HepG2 (cell line): ENCODE data around the gene LENEP. TPM values are rescaled to one million over a fixed set of nuclear protein-coding genes. Genes with fewer than 3 reads are reported as not detected.

Source experiments
- DRAP1 ChIP-seq: IDR thresholded peaks from 2 replicates; pipeline ENCODE4 v1.6.1; 2016; ENCODE audit warnings: missing genetic modification reagents, missing compliant biosample characterization
- EHMT2 ChIP-seq: fragments of 200-600 bp; sonication (generic); IDR thresholded peaks from 2 replicates; pipeline ENCODE4 v1.7.0; 2017; ENCODE audit warnings: antibody characterized with exemption, low read depth, low read length, borderline replicate concordance
- FOXA3 ChIP-seq: IDR thresholded peaks from 2 replicates; pipeline ENCODE4 v1.6.1; 2016; ENCODE audit warnings: missing genetic modification reagents, missing compliant biosample characterization
- FOXK1 ChIP-seq: sonication (generic); formaldehyde crosslinking; IDR thresholded peaks from 2 replicates; pipeline ENCODE4 v1.4.0; 2020; ENCODE audit warnings: low read depth, missing genetic modification reagents, borderline replicate concordance
- FOXM1 ChIP-seq: sonication (generic); formaldehyde crosslinking; IDR thresholded peaks from 2 replicates; pipeline ENCODE4 v1.5.0; 2020; ENCODE audit warnings: missing genetic modification reagents
- HNF1A ChIP-seq, 2 experiments: sonication (generic) in 1 of 2; formaldehyde crosslinking in 1 of 2; IDR thresholded peaks; 2 replicates each; pipeline versions ENCODE4 v1.4.0 to v1.6.1; 2016 to 2020; ENCODE audit warnings: borderline replicate concordance in 1 of 2, low read depth in 1 of 2, mild to moderate bottlenecking in 1 of 2, missing genetic modification reagents in 1 of 2
- HNF1B ChIP-seq: sonication (generic); formaldehyde crosslinking; IDR thresholded peaks from 2 replicates; pipeline ENCODE4 v1.5.1; 2020; ENCODE audit warnings: mild to moderate bottlenecking, moderate library complexity, missing genetic modification reagents
- NR2F6 ChIP-seq, 2 experiments: IDR thresholded peaks; 2 replicates each; pipeline ENCODE4 v1.6.1; 2016; ENCODE audit warnings: antibody characterized with exemption in 1 of 2, mild to moderate bottlenecking in 1 of 2
- PRDM15 ChIP-seq: sonication (generic); formaldehyde crosslinking; IDR thresholded peaks from 2 replicates; pipeline ENCODE4 v1.4.0; 2020; ENCODE audit warnings: missing genetic modification reagents
- SOX5 ChIP-seq: IDR thresholded peaks from 2 replicates; pipeline ENCODE4 v1.6.1; 2016; ENCODE audit warnings: borderline replicate concordance
- SP1 ChIP-seq, 2 experiments: fragments of 450-650 bp in 1 of 2; sonication (generic) in 1 of 2; formaldehyde crosslinking in 1 of 2; IDR thresholded peaks; 2 replicates each; pipeline versions ENCODE4 v1.4.0 to v1.6.1; 2016 to 2020; ENCODE audit warnings: missing genetic modification reagents in 1 of 2
- ZBTB14 ChIP-seq: sonication (generic); formaldehyde crosslinking; IDR thresholded peaks from 2 replicates; pipeline ENCODE4 v1.4.0; 2020; ENCODE audit warnings: missing genetic modification reagents
- ZFX ChIP-seq: sonication (generic); formaldehyde crosslinking; IDR thresholded peaks from 2 replicates; pipeline ENCODE4 v1.4.0; 2020; ENCODE audit warnings: mild to moderate bottlenecking, low read depth, missing genetic modification reagents, moderate library complexity
- ZNF615 ChIP-seq: sonication (generic); formaldehyde crosslinking; IDR thresholded peaks from 2 replicates; pipeline ENCODE4 v1.5.0; 2020; ENCODE audit warnings: mild to moderate bottlenecking, missing genetic modification reagents, borderline replicate concordance
- ZNF724P ChIP-seq: sonication (generic); formaldehyde crosslinking; IDR thresholded peaks from 2 replicates; pipeline ENCODE4 v1.8.0; 2022; ENCODE audit warnings: missing genetic modification reagents, borderline replicate concordance
- polyA plus RNA-seq, 8 experiments: library from polyadenylated mRNA; depleted of rRNA in 3 of 8; stranded (reverse) in 7 of 8; unstranded in 1 of 8; fragments of >200 nt; fragmentation: Illumina TruSeq in 4 of 8; extraction: Trizol in 4 of 8; gene quantifications; 2 replicates each; pipeline versions ENCODE4 v1.2.1 to v1.2.3, GENCODE V29; 2011 to 2016; ENCODE audit warnings: low read depth in 4 of 8, missing spikeins in 1 of 8, mixed read lengths in 1 of 8; ENCODE audit not compliant: insufficient read depth in 1 of 8
- total RNA-seq, 5 experiments: library from RNA; depleted of rRNA; stranded (reverse); fragments of >200 nt; fragmentation: Illumina TruSeq; extraction: Trizol; gene quantifications; 2 replicates each; pipeline ENCODE4 v1.2.3, GENCODE V29; 2016; ENCODE audit warnings: low read depth in 1 of 5

The LENEP gene
- total and polyA plus RNA-seq, 2 of the 13 experiments (the other 11 are each of a cell fraction or from before 2014, with no cell fraction given) = 0.29 TPM; not detected in 1

- TF ChIP-seq ZNF615 = no peak
- no peak for TF ChIP-seq ZNF724P
- peak; percentile 22; the same call in 1 of the 2 replicates for TF ChIP-seq SOX5
- no peak for TF ChIP-seq EHMT2
- TF ChIP-seq ZFX (CRISPR knock-in tag) = peak; percentile 32; the same call in 1 of the 2 replicates
- TF ChIP-seq NR2F6 (IDR thresholded peaks at IDR 0.05) = no peak
- no peak for TF ChIP-seq NR2F6 (CRISPR knock-in tag; IDR thresholded peaks at IDR 0.05)
- TF ChIP-seq PRDM15 = peak; percentile 47; the same call in 1 of the 2 replicates
- TF ChIP-seq DRAP1 (CRISPR knock-in tag) = peak; percentile 57; the same call in 1 of the 2 replicates
- TF ChIP-seq HNF1B (CRISPR knock-in tag) = 0 out of 2 replicates have a peak, but pooled peaks have one; percentile 42
- 0 out of 2 replicates have a peak, but pooled peaks have one; percentile 21 for TF ChIP-seq FOXK1 (CRISPR knock-in tag)
- TF ChIP-seq ZBTB14 (CRISPR knock-in tag) = no peak
- no peak for TF ChIP-seq FOXM1 (CRISPR knock-in tag)
- TF ChIP-seq SP1 (IDR thresholded peaks at IDR 0.05) = no peak
- peak; percentile 29; the same call in 1 of the 2 replicates for TF ChIP-seq SP1 (CRISPR knock-in tag; IDR thresholded peaks at IDR 0.05)
- peak; percentile 22; the same call in 1 of the 2 replicates for TF ChIP-seq FOXA3 (CRISPR knock-in tag)
- no peak for TF ChIP-seq HNF1A (IDR thresholded peaks at IDR 0.05; ENCODE audit: low read depth)
- no peak for TF ChIP-seq HNF1A (CRISPR knock-in tag; IDR thresholded peaks at IDR 0.05; ENCODE audit: borderline replicate concordance)
Measured at GRCh38 chr1:154955718-154956543, 37.5 kb upstream of the LENEP start, which contains the start of gene PBXIP1 (continued).
